ENCODE measurements around the gene FANCD2OS. TPM values are rescaled to one million over a fixed set of nuclear protein-coding genes. Genes with fewer than 3 reads are reported as not detected.
"Not testable (repeated sequence)": the region's sequence is repeated elsewhere in the genome, so short reads cannot be mapped to it uniquely, and the experiment has no call there.

FANCD2OS gene
- total RNA-seq, 1 experiment from 2014 or later, result not detected

DNA sequence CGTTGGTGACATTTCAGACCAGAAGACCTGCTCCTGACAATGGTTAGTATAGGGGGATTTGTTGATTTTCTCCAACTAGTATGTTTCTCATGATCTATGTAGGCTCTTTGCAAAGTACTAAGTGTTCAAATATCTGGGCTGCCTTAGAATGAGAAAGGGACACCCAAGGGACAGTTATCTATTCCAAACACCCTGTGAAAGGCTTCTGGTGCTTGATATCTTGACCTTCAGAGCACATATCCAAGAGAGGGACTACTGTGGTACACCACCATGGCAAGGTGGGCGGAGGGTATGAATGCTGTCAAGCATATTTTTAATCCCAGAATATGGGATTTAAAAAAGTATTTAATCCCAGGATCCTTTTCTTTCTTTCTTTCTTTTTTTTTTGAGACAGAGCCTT lies 1.1 kb downstream of the FANCD2OS start:
- Histone ChIP-seq H3K4me3 (ENCODE audit: low read depth, low read length) (no peak overlapping the region), H3K36me3 (ENCODE audit: control insufficient read depth, insufficient read depth, low read length) (no peaks in the 10 kb centered on the region), H3K4me1 (no peaks in the 10 kb centered on the region), H3K27me3 (replicated peaks; ENCODE audit: control insufficient read depth, insufficient read depth, low read length) (no peaks in the 10 kb centered on the region), H3K9me3 (no peaks in the 10 kb centered on the region)
- H3K27ac Mint-ChIP-seq (ENCODE audit: unreplicated experiment), result no peak overlapping the region
- H3K9me3 Mint-ChIP-seq (ENCODE audit: unreplicated experiment), result no peaks in the 10 kb centered on the region
- no TSS peak for BruUV-seq (replicated peaks)
- intact Hi-C loops (cut with micrococcal nuclease; ENCODE audit: unreplicated experiment), result no loop called here
- TF ChIP-seq, protein P1, sequence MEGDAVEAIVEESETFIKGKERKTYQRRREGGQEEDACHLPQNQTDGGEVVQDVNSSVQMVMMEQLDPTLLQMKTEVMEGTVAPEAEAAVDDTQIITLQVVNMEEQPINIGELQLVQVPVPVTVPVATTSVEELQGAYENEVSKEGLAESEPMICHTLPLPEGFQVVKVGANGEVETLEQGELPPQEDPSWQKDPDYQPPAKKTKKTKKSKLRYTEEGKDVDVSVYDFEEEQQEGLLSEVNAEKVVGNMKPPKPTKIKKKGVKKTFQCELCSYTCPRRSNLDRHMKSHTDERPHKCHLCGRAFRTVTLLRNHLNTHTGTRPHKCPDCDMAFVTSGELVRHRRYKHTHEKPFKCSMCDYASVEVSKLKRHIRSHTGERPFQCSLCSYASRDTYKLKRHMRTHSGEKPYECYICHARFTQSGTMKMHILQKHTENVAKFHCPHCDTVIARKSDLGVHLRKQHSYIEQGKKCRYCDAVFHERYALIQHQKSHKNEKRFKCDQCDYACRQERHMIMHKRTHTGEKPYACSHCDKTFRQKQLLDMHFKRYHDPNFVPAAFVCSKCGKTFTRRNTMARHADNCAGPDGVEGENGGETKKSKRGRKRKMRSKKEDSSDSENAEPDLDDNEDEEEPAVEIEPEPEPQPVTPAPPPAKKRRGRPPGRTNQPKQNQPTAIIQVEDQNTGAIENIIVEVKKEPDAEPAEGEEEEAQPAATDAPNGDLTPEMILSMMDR (IDR thresholded peaks at IDR 0.05; ENCODE audit: insufficient read depth in 1 of 2, low read depth in 1 of 2, low read length in 1 of 2, severe bottlenecking in 1 of 2, unreplicated experiment in 1 of 2), result no peak
- H3K27me3 Mint-ChIP-seq (ENCODE audit: insufficient read depth, unreplicated experiment), result no peaks in the 10 kb centered on the region
- H3K4me1 Mint-ChIP-seq (ENCODE audit: low read depth, unreplicated experiment), result no peaks in the 10 kb centered on the region
- CTCF ChIA-PET, result no interaction called here
- H3K36me3 Mint-ChIP-seq (ENCODE audit: insufficient read depth, unreplicated experiment), result peaks cover 4% of the 10 kb centered on the region
- no peak for DNase-seq
- POLR2A ChIA-PET, result no interaction called here
- H3K4me3 Mint-ChIP-seq (ENCODE audit: unreplicated experiment), result no peak overlapping the region

GRCh38 chr3:10099041-10099440 lies 9.0 kb downstream of the FANCD2OS start:
- no peaks in the 10 kb centered on the region for H3K4me1 Mint-ChIP-seq (ENCODE audit: low read depth, unreplicated experiment)
- no peaks in the 10 kb centered on the region for H3K27me3 Mint-ChIP-seq (ENCODE audit: insufficient read depth, unreplicated experiment)
- H3K4me3 ChIP-seq (ENCODE audit: low read depth, low read length), result no peak overlapping the region
- CTCF ChIA-PET, result no interaction called here
- no peak overlapping the region for H3K27ac Mint-ChIP-seq (ENCODE audit: unreplicated experiment)
- DNase-seq, result no peak
- no peaks in the 10 kb centered on the region for H3K36me3 ChIP-seq (ENCODE audit: control insufficient read depth, insufficient read depth, low read length)
- H3K9me3 ChIP-seq, result no peaks in the 10 kb centered on the region
- no peak overlapping the region for H3K4me3 Mint-ChIP-seq (ENCODE audit: unreplicated experiment)
- TF ChIP-seq, protein P1 (IDR thresholded peaks at IDR 0.05; ENCODE audit: insufficient read depth in 1 of 2, low read depth in 1 of 2, low read length in 1 of 2, severe bottlenecking in 1 of 2, unreplicated experiment in 1 of 2), result no peak
- H3K4me1 ChIP-seq, result no peaks in the 10 kb centered on the region
- BruUV-seq (replicated peaks), result no TSS peak
- peaks cover 24% of the 10 kb centered on the region for H3K36me3 Mint-ChIP-seq (ENCODE audit: insufficient read depth, unreplicated experiment)
- H3K27me3 ChIP-seq (replicated peaks; ENCODE audit: control insufficient read depth, insufficient read depth, low read length), result no peaks in the 10 kb centered on the region
- POLR2A ChIA-PET, result no interaction called here
- intact Hi-C loops (cut with micrococcal nuclease; ENCODE audit: unreplicated experiment), result no loop called here
- no peaks in the 10 kb centered on the region for H3K9me3 Mint-ChIP-seq (ENCODE audit: unreplicated experiment)

DNA sequence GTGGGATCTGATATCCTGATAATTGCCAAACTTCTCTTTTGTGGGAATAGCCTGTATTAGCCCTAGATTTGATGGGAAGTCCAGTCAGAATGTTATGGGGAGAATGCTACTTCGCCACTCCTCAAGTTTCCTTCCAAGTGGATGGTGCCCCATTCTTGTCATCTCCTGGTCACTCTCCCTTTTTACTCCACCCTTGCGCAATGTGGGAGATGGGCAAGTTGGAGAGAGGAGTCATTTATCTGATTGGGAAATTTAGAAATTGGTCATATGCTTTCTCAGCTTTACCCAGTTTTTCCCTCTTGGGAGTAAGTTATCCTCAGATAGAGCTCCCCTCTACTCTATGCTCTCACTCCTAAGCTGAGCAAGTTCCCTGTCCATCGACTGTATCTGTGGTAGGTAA lies 14.4 kb downstream of the FANCD2OS start:
- no peak overlapping the region for H3K4me3 ChIP-seq (ENCODE audit: low read depth, low read length)
- intact Hi-C loops (cut with micrococcal nuclease; ENCODE audit: unreplicated experiment), result no loop called here
- H3K9me3 ChIP-seq, result no peaks in the 10 kb centered on the region
- H3K36me3 ChIP-seq (ENCODE audit: control insufficient read depth, insufficient read depth, low read length), result no peaks in the 10 kb centered on the region
- BruUV-seq (replicated peaks), result no TSS peak
- H3K4me1 ChIP-seq, result peaks cover 8% of the 10 kb centered on the region
- no peaks in the 10 kb centered on the region for H3K27me3 ChIP-seq (replicated peaks; ENCODE audit: control insufficient read depth, insufficient read depth, low read length)
- TF ChIP-seq, protein P1 (IDR thresholded peaks at IDR 0.05; ENCODE audit: insufficient read depth in 1 of 2, low read depth in 1 of 2, low read length in 1 of 2, severe bottlenecking in 1 of 2, unreplicated experiment in 1 of 2), result no peak
- Mint-ChIP-seq H3K36me3 (ENCODE audit: insufficient read depth, unreplicated experiment) (peaks cover 32% of the 10 kb centered on the region), H3K4me1 (ENCODE audit: low read depth, unreplicated experiment) (no peaks in the 10 kb centered on the region), H3K27ac (ENCODE audit: unreplicated experiment) (no peak overlapping the region), H3K9me3 (ENCODE audit: unreplicated experiment) (no peaks in the 10 kb centered on the region), H3K27me3 (ENCODE audit: insufficient read depth, unreplicated experiment) (no peaks in the 10 kb centered on the region), H3K4me3 (ENCODE audit: unreplicated experiment) (no peak overlapping the region)
- POLR2A ChIA-PET, result no interaction called here
- CTCF ChIA-PET, result no interaction called here
- no peak for DNase-seq

DNA sequence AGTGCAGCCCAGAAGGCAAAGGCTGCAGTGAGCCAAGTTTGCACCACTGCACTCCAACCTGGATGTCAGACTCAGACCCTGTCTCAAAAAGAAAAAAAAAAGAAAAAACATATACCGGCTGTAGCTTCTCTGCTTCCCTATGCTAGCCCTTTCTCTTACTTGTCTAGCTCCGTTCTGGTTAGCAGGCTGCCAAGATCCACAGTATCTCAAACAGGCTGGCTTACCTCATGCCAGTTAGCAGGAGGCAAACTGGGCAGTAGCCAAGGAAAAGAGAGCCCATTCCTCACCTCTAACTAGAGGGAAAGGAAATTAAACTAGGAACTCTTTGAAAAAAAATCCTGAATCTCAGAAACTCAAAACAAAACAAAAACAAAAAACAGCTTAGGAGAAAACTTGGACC lies 16.7 kb downstream of the FANCD2OS start:
- H3K4me1 ChIP-seq, result peaks cover 19% of the 10 kb centered on the region
- H3K36me3 ChIP-seq (ENCODE audit: control insufficient read depth, insufficient read depth, low read length); H3K9me3 Mint-ChIP-seq (ENCODE audit: unreplicated experiment); H3K27me3 Mint-ChIP-seq (ENCODE audit: insufficient read depth, unreplicated experiment); H3K4me3 ChIP-seq (ENCODE audit: low read depth, low read length); H3K4me1 Mint-ChIP-seq (ENCODE audit: low read depth, unreplicated experiment); H3K27me3 ChIP-seq (replicated peaks; ENCODE audit: control insufficient read depth, insufficient read depth, low read length); intact Hi-C loops (cut with micrococcal nuclease; ENCODE audit: unreplicated experiment); H3K4me3 Mint-ChIP-seq (ENCODE audit: unreplicated experiment); H3K9me3 ChIP-seq; CTCF ChIA-PET; DNase-seq; H3K27ac Mint-ChIP-seq (ENCODE audit: unreplicated experiment); POLR2A ChIA-PET; BruUV-seq (replicated peaks): not testable (repeated sequence)
- peaks cover 47% of the 10 kb centered on the region for H3K36me3 Mint-ChIP-seq (ENCODE audit: insufficient read depth, unreplicated experiment)

DNA sequence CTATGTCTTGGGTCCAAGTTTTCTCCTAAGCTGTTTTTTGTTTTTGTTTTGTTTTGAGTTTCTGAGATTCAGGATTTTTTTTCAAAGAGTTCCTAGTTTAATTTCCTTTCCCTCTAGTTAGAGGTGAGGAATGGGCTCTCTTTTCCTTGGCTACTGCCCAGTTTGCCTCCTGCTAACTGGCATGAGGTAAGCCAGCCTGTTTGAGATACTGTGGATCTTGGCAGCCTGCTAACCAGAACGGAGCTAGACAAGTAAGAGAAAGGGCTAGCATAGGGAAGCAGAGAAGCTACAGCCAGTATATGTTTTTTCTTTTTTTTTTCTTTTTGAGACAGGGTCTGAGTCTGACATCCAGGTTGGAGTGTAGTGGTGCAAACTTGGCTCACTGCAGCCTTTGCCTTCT lies 17.3 kb downstream of the FANCD2OS start:
- H3K27me3 ChIP-seq (replicated peaks; ENCODE audit: control insufficient read depth, insufficient read depth, low read length); H3K4me3 Mint-ChIP-seq (ENCODE audit: unreplicated experiment); POLR2A ChIA-PET; H3K36me3 ChIP-seq (ENCODE audit: control insufficient read depth, insufficient read depth, low read length); DNase-seq; H3K4me3 ChIP-seq (ENCODE audit: low read depth, low read length); H3K27me3 Mint-ChIP-seq (ENCODE audit: insufficient read depth, unreplicated experiment); H3K9me3 ChIP-seq; BruUV-seq (replicated peaks); intact Hi-C loops (cut with micrococcal nuclease; ENCODE audit: unreplicated experiment); H3K9me3 Mint-ChIP-seq (ENCODE audit: unreplicated experiment); H3K27ac Mint-ChIP-seq (ENCODE audit: unreplicated experiment); CTCF ChIA-PET; H3K4me1 Mint-ChIP-seq (ENCODE audit: low read depth, unreplicated experiment): not testable (repeated sequence)
- peaks cover 51% of the 10 kb centered on the region for H3K36me3 Mint-ChIP-seq (ENCODE audit: insufficient read depth, unreplicated experiment)
- peaks cover 22% of the 10 kb centered on the region for H3K4me1 ChIP-seq
